Mesendoderm (in vitro differentiated cells): ENCODE data around the gene PDE4D.

Experiments used
- DNase-seq: peaks from one replicate; pipeline ENCODE4 v3.0.0; 2013
- H2AK5ac ChIP-seq: 2 replicates; pipeline ENCODE4 v1.6.1; 2013; ENCODE audit warnings: low read length, inconsistent platforms
- H2BK120ac ChIP-seq: 2 replicates; pipeline ENCODE4 v1.6.1; 2013; ENCODE audit warnings: low read depth, mild to moderate bottlenecking, low read length, moderate library complexity, mixed read lengths
- H2BK15ac ChIP-seq: replicated peaks from 2 replicates; pipeline ENCODE4 v1.6.1; 2013; ENCODE audit warnings: low read depth, mild to moderate bottlenecking, moderate library complexity
- H2BK5ac ChIP-seq: 2 replicates; pipeline ENCODE4 v1.6.1; 2013; ENCODE audit warnings: low read length, inconsistent platforms
- H3K18ac ChIP-seq: 2 replicates; pipeline ENCODE4 v1.6.1; 2013; ENCODE audit warnings: mild to moderate bottlenecking, low read length, mixed read lengths
- H3K23ac ChIP-seq: one replicate; pipeline ENCODE4 v1.6.1; 2013; ENCODE audit warnings: low read length
- H3K27ac ChIP-seq: 2 replicates; pipeline ENCODE4 v1.5.1; 2013; ENCODE audit warnings: low read depth, mild to moderate bottlenecking, inconsistent platforms, low read length, moderate library complexity
- H3K27me3 ChIP-seq: 2 replicates; pipeline ENCODE4 v1.6.1; 2013; ENCODE audit warnings: low read length, control low read depth, mild to moderate bottlenecking, inconsistent platforms; ENCODE audit not compliant: insufficient read depth, poor library complexity
- H3K36me3 ChIP-seq: 2 replicates; pipeline ENCODE4 v1.6.1; 2013; ENCODE audit warnings: low read length, inconsistent platforms; ENCODE audit not compliant: control insufficient read depth, insufficient read depth
- H3K4ac ChIP-seq: one replicate; pipeline ENCODE4 v1.6.1; 2013; ENCODE audit warnings: low read depth, mild to moderate bottlenecking, low read length, moderate library complexity
- H3K4me1 ChIP-seq: 2 replicates; pipeline ENCODE4 v1.6.1; 2013; ENCODE audit warnings: low read depth, low read length, inconsistent platforms; ENCODE audit not compliant: control insufficient read depth
- H3K4me2 ChIP-seq: 2 replicates; pipeline ENCODE4 v1.6.1; 2013; ENCODE audit warnings: low read length
- H3K4me3 ChIP-seq: 2 replicates; pipeline ENCODE4 v1.5.1; 2013; ENCODE audit warnings: mild to moderate bottlenecking, low read length
- H3K56ac ChIP-seq: one replicate; pipeline ENCODE4 v1.6.1; 2013; ENCODE audit warnings: low read length
- H3K79me1 ChIP-seq: 2 replicates; pipeline ENCODE4 v1.6.1; 2013; ENCODE audit warnings: low read length, inconsistent platforms
- H3K79me2 ChIP-seq: 2 replicates; pipeline ENCODE4 v1.6.1; 2013; ENCODE audit warnings: mild to moderate bottlenecking, low read length; ENCODE audit not compliant: control insufficient read depth, insufficient read depth
- H3K9ac ChIP-seq: 2 replicates; pipeline ENCODE4 v1.6.1; 2013; ENCODE audit warnings: low read length, inconsistent platforms
- H4K5ac ChIP-seq: one replicate; pipeline ENCODE4 v1.6.1; 2013; ENCODE audit warnings: low read length
- H4K8ac ChIP-seq: one replicate; pipeline ENCODE4 v1.6.1; 2013; ENCODE audit warnings: low read depth, mild to moderate bottlenecking, control low read depth, low read length, moderate library complexity
- WGBS: extraction: QIAGEN DNeasy Blood & Tissue Kit; methylation state at CpG from one replicate; pipeline ENCODE4 v1.1.7; 2013; ENCODE audit warnings: low lambda C conversion rate, missing lambda C conversion rate; ENCODE audit not compliant: insufficient coverage; ENCODE audit errors: extremely low coverage; 5-methylcytosine and 5-hydroxymethylcytosine counted together

The PDE4D gene

GRCh38 chr5:59484618-59485017 lies 408.9 kb downstream of the PDE4D start:
- Histone ChIP-seq H4K5ac (no peak overlapping the region), H2BK5ac (no peak overlapping the region), H3K4me2 (no peak overlapping the region), H3K79me2 (no peaks in the 10 kb centered on the region), H2BK15ac (peak overlapping the region; percentile 57), H3K56ac (no peak overlapping the region), H3K27ac (no peak overlapping the region), H4K8ac (no peak overlapping the region), H3K4ac (no peak overlapping the region), H3K23ac (no peak overlapping the region), H3K9ac (no peak overlapping the region), H3K79me1 (no peaks in the 10 kb centered on the region), H2BK120ac (no peak overlapping the region), H3K18ac (no peak overlapping the region), H3K36me3 (no peaks in the 10 kb centered on the region), H3K27me3 (no peaks in the 10 kb centered on the region), H3K4me1 (peaks cover 4% of the 10 kb centered on the region), H3K4me3 (no peak overlapping the region), H2AK5ac (no peak overlapping the region)
- no CpG with 5 or more reads among the region's 2 CpGs for WGBS
- no peak for DNase-seq

- Histone ChIP-seq H3K18ac (no peak overlapping the region), H3K4ac (no peak overlapping the region), H2AK5ac (no peak overlapping the region), H3K4me3 (no peak overlapping the region), H3K27ac (no peak overlapping the region), H3K23ac (no peak overlapping the region), H3K56ac (no peak overlapping the region), H3K9ac (no peak overlapping the region), H3K4me2 (no peak overlapping the region), H4K8ac (no peak overlapping the region), H3K79me2 (no peaks in the 10 kb centered on the region), H3K27me3 (no peaks in the 10 kb centered on the region), H2BK120ac (no peak overlapping the region), H2BK15ac (no peak overlapping the region), H2BK5ac (no peak overlapping the region), H4K5ac (no peak overlapping the region), H3K79me1 (no peaks in the 10 kb centered on the region), H3K4me1 (peaks cover 4% of the 10 kb centered on the region), H3K36me3 (no peaks in the 10 kb centered on the region)
- DNase-seq, result peak; percentile 90
These were observed 409.5 kb downstream of the PDE4D start for GRCh38 chr5:59483971-59484472.

GRCh38 chr5:59479086-59479485 lies 414.4 kb downstream of the PDE4D start:
- Histone ChIP-seq H4K5ac (no peak overlapping the region), H3K4ac (no peak overlapping the region), H3K27me3 (no peaks in the 10 kb centered on the region), H3K4me2 (no peak overlapping the region), H3K79me2 (no peaks in the 10 kb centered on the region), H2BK5ac (no peak overlapping the region), H3K27ac (no peak overlapping the region), H3K4me1 (peaks cover 2% of the 10 kb centered on the region), H3K79me1 (no peaks in the 10 kb centered on the region), H2BK15ac (no peak overlapping the region), H2BK120ac (no peak overlapping the region), H3K36me3 (no peaks in the 10 kb centered on the region), H3K56ac (no peak overlapping the region), H3K9ac (no peak overlapping the region), H2AK5ac (no peak overlapping the region), H4K8ac (no peak overlapping the region), H3K18ac (no peak overlapping the region), H3K4me3 (no peak overlapping the region), H3K23ac (no peak overlapping the region)
- WGBS, result no CpG with 5 or more reads among the region's 2 CpGs
- peak; percentile 56 for DNase-seq

GRCh38 chr5:59474324-59474723 lies 419.2 kb downstream of the PDE4D start:
- Histone ChIP-seq H3K27me3 (no peaks in the 10 kb centered on the region), H2AK5ac (no peak overlapping the region), H2BK120ac (no peak overlapping the region), H4K8ac (no peak overlapping the region), H3K4ac (no peak overlapping the region), H3K4me3 (no peak overlapping the region), H3K27ac (no peak overlapping the region), H3K56ac (no peak overlapping the region), H3K36me3 (no peaks in the 10 kb centered on the region), H3K4me1 (no peaks in the 10 kb centered on the region), H2BK15ac (no peak overlapping the region), H4K5ac (no peak overlapping the region), H3K23ac (no peak overlapping the region), H2BK5ac (no peak overlapping the region), H3K79me1 (no peaks in the 10 kb centered on the region), H3K4me2 (no peak overlapping the region), H3K18ac (no peak overlapping the region), H3K9ac (no peak overlapping the region), H3K79me2 (no peaks in the 10 kb centered on the region)
- no peak for DNase-seq
- no CpG with 5 or more reads among the region's 1 CpG for WGBS

GRCh38 chr5:59473611-59474010 lies 419.9 kb downstream of the PDE4D start:
- Histone ChIP-seq H3K23ac (no peak overlapping the region), H2BK15ac (no peak overlapping the region), H3K27ac (no peak overlapping the region), H2BK120ac (no peak overlapping the region), H4K5ac (no peak overlapping the region), H3K4ac (no peak overlapping the region), H2BK5ac (no peak overlapping the region), H3K18ac (no peak overlapping the region), H3K56ac (no peak overlapping the region), H3K27me3 (no peaks in the 10 kb centered on the region), H3K9ac (no peak overlapping the region), H3K36me3 (no peaks in the 10 kb centered on the region), H3K79me2 (no peaks in the 10 kb centered on the region), H2AK5ac (no peak overlapping the region), H4K8ac (no peak overlapping the region), H3K4me3 (no peak overlapping the region), H3K79me1 (no peaks in the 10 kb centered on the region), H3K4me2 (no peak overlapping the region), H3K4me1 (no peaks in the 10 kb centered on the region)
- DNase-seq, result no peak

- Histone ChIP-seq H2BK15ac (no peak overlapping the region), H3K9ac (no peak overlapping the region), H3K4me2 (no peak overlapping the region), H2BK5ac (no peak overlapping the region), H2AK5ac (no peak overlapping the region), H3K27ac (no peak overlapping the region), H3K18ac (no peak overlapping the region), H3K4me3 (no peak overlapping the region), H3K23ac (no peak overlapping the region), H4K5ac (no peak overlapping the region), H3K4me1 (no peaks in the 10 kb centered on the region), H3K56ac (no peak overlapping the region), H3K79me1 (no peaks in the 10 kb centered on the region), H3K4ac (no peak overlapping the region), H3K79me2 (no peaks in the 10 kb centered on the region), H3K36me3 (no peaks in the 10 kb centered on the region), H2BK120ac (no peak overlapping the region), H4K8ac (no peak overlapping the region), H3K27me3 (no peaks in the 10 kb centered on the region)
- no peak for DNase-seq
- no CpG with 5 or more reads among the region's 1 CpG for WGBS
These were observed 422.1 kb downstream of the PDE4D start for GRCh38 chr5:59471463-59471862.
